Mesodermal cell (in vitro differentiated cells): ENCODE measurements around the gene DNM1.
A peak's percentile ranks its signal among the peaks of the same experiment; 100 is the strongest.

Source experiments
- H3K27ac ChIP-seq: 2 replicates; pipeline ENCODE4 v1.7.0; 2013; ENCODE audit warnings: mild to moderate bottlenecking, low read depth, low read length, moderate library complexity; ENCODE audit not compliant: severe bottlenecking
- H3K36me3 ChIP-seq: 2 replicates; pipeline ENCODE4 v1.7.1; 2013; ENCODE audit warnings: mild to moderate bottlenecking, low read length, moderate library complexity; ENCODE audit not compliant: control insufficient read depth, insufficient read depth
- H3K4me1 ChIP-seq: one replicate; pipeline ENCODE4 v1.7.1; 2013; ENCODE audit warnings: mild to moderate bottlenecking, low read length; ENCODE audit not compliant: insufficient read depth, control insufficient read depth, poor library complexity, severe bottlenecking
- H3K4me3 ChIP-seq: 2 replicates; pipeline ENCODE4 v1.7.0; 2013; ENCODE audit warnings: low read length, control low read depth, mild to moderate bottlenecking; ENCODE audit not compliant: insufficient read depth, poor library complexity, severe bottlenecking; ENCODE audit errors: extremely low read depth
- H3K9me3 ChIP-seq: 2 replicates; pipeline ENCODE4 v1.7.1; 2013; ENCODE audit warnings: mild to moderate bottlenecking, low read length, moderate library complexity; ENCODE audit not compliant: control insufficient read depth
- WGBS, 2 experiments: methylation state at CpG; one replicate each; pipeline ENCODE4 v1.1.5; 2013; ENCODE audit warnings: missing lambda C conversion rate in 2 of 2; ENCODE audit not compliant: insufficient coverage in 2 of 2; 5-methylcytosine and 5-hydroxymethylcytosine counted together

Gene DNM1

GRCh38 chr9:128191406-128192046, 11.7 kb upstream of the DNM1 start, which contains the start of gene CIZ1:
Gene CIZ1, minus strand, starts transcription at chr9:128191572. Its CDS starts 715 bp downstream, at chr9:128190857.
- peaks cover 6% of the 10 kb centered on the region for H3K4me1 ChIP-seq
- peak within 1 kb of the TSS; percentile 92 for H3K4me3 ChIP-seq
- H3K27ac ChIP-seq: peak within 1 kb of the TSS; percentile 45
- no peaks in the 10 kb centered on the region for H3K9me3 ChIP-seq
- 0% methylated on average over 49 to 50 of the region's 71 CpGs for WGBS, 2 experiments
- peaks cover 36% of the 10 kb centered on the region for H3K36me3 ChIP-seq

DNA sequence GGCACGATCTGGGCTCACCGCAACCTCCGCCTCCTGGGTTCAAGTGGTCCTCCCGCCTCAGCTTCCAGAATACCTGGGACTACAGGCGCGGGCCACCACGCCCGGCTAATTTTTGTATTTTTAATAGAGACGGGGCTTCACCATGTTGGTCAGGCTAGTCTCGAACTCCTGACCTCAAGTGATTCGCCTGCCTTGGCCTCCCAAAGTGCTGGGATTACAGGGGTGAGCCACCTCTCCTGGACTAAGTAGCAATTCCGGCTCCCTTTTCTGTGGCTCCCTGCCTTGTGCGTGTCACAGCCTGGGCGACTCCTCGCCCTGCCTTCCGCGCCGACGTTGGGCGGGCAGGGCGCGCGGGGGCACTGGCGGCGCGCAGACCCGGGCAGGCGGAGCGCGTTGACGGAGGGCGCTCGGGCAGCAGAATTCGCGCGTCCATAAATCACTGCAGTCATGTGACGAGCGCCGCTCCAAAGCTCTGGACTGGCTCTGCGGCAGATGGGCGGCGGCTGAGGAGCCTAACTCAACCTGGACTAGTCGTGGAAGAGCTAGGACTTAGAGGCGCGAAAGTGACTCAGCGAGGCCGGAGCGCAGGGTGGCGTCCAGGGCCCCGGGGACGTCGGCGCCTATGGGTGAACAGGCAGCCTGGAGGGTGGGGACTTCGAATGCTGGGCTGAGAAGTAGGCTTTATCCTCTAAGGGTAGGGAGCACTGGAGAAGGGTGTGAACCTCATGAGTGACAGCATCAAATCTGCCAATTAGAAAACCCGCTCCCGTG, 10.4 kb upstream of the DNM1 start:
- Histone ChIP-seq H3K36me3 (peaks cover 28% of the 10 kb centered on the region), H3K9me3 (no peaks in the 10 kb centered on the region), H3K4me1 (peaks cover 6% of the 10 kb centered on the region), H3K27ac (no peak overlapping the region), H3K4me3 (no peak overlapping the region)
- 93 to 97% methylated on average over 44 to 56 of the region's 56 CpGs for WGBS, 2 experiments

GRCh38 chr9:128193469-128194096, 9.6 kb upstream of the DNM1 start:
- peaks cover 20% of the 10 kb centered on the region for H3K36me3 ChIP-seq
- no peaks in the 10 kb centered on the region for H3K9me3 ChIP-seq
- H3K4me3 ChIP-seq: no peak overlapping the region
- no peak overlapping the region for H3K27ac ChIP-seq
- H3K4me1 ChIP-seq: peaks cover 6% of the 10 kb centered on the region
- 93 to 94% methylated on average over 13 to 14 of the region's 14 CpGs for WGBS, 2 experiments

DNA sequence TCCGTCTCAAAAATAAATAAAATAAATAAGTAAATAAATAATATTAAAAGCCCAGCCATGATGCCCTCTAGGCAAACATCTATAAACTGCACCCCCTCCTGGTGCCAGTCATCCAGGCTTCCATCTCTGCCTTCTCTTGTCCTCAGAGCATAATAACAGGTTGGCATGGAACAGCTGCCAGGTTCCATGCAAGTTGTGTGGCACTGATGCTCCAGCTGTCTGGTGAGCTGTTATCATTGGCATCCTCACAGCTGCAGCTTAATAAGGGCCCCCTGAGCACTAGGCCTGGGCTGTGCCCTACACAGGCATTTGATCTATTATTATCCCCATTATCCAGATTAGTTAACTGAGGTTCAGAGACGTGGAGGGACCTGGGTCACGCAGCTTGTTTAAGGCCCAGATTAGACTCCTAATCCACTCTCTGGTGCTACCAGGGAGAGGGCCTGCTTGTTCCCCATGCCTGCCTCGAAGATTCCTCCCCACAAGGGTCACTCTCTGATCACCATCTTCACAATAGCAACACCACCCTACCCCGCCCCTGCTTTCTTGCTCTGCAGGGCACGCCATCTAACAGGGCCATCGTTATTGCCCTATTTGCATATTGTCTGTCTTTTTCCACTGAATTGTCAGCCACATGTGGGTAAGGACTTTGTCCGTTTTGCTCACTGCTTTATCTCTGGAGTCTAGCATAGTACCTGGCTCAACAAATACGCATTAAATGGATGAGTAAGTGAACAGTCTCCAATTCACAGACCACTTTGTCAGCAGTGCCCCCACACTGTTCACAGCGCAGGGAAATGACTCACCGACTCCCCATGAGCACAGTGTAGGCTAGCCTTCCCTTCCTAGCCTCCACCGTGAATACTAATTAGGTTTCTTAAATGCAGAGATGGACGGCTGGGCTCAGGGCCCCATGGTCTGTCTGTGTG, 1.5 kb upstream of the DNM1 start:
- H3K27ac ChIP-seq: peak overlapping the region; percentile 57
- WGBS, 2 experiments: 62 to 73% methylated on average over 9 of the region's 13 CpGs

DNA sequence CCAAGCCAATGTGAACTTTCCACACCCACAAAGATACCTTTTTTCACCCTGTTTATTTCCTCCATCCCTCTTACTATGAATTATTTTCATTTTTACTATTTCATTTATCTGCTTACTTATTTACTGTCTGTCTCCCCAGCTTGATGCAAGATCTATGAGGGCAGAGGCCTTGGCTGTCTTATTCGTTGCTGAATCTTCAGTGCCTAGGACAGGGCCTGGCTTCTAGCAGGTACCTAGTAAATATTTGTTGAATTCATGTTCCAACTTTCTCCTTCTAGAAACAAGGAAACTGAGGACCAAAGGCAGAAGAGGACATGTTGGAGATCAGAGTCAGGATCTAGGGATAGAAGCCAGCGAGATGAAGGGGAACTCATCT, 543 bp upstream of the DNM1 start:
- peaks cover 15% of the 10 kb centered on the region for H3K4me1 ChIP-seq
- 0 to 14% methylated on average over 1 of the region's 2 CpGs for WGBS, 2 experiments
- H3K27ac ChIP-seq: peak overlapping the region; percentile 57
- peak overlapping the region; percentile 77 for H3K4me3 ChIP-seq
- peaks cover 4% of the 10 kb centered on the region for H3K9me3 ChIP-seq
- H3K36me3 ChIP-seq: no peaks in the 10 kb centered on the region

More for the DNA sequence above, 1.5 kb upstream of the DNM1 start:
- peaks cover 15% of the 10 kb centered on the region for H3K4me1 ChIP-seq
- no peaks in the 10 kb centered on the region for H3K36me3 ChIP-seq
- peaks cover 4% of the 10 kb centered on the region for H3K9me3 ChIP-seq
- no peak overlapping the region for H3K4me3 ChIP-seq

GRCh38 chr9:128203707-128204551, 750 bp downstream of the DNM1 start:
- Histone ChIP-seq H3K9me3 (peaks cover 4% of the 10 kb centered on the region), H3K4me3 (peak overlapping the region; percentile 77), H3K27ac (peak overlapping the region; percentile 62), H3K4me1 (peaks cover 15% of the 10 kb centered on the region), H3K36me3 (no peaks in the 10 kb centered on the region)
- WGBS, 2 experiments: 0% methylated on average over 9 to 10 of the region's 67 CpGs

DNA sequence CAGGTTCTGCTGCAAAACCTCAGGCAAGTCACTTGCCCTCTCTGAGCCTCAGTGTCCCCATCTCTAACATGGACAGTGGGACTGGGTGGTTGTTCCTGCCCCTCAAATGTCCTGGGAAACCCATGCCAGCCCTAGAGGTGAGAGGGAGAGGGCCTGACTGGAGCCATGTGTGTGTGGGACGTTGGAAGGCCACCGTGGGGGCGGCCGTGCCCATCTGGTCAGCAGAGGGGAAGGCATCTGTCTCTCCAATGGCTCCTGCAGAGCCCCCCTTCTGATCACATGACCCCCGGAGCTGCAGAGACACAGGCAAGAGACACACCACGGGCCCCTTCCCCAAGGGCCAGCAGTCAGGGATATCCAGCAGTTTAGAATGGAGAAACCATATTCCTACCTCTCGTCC, 1.7 kb downstream of the DNM1 start:
- Histone ChIP-seq H3K9me3 (peaks cover 4% of the 10 kb centered on the region), H3K36me3 (no peaks in the 10 kb centered on the region), H3K4me1 (peaks cover 12% of the 10 kb centered on the region), H3K4me3 (peak overlapping the region; percentile 77), H3K27ac (no peak overlapping the region)
- 83 to 88% methylated on average over 6 to 7 of the region's 7 CpGs for WGBS, 2 experiments

DNA sequence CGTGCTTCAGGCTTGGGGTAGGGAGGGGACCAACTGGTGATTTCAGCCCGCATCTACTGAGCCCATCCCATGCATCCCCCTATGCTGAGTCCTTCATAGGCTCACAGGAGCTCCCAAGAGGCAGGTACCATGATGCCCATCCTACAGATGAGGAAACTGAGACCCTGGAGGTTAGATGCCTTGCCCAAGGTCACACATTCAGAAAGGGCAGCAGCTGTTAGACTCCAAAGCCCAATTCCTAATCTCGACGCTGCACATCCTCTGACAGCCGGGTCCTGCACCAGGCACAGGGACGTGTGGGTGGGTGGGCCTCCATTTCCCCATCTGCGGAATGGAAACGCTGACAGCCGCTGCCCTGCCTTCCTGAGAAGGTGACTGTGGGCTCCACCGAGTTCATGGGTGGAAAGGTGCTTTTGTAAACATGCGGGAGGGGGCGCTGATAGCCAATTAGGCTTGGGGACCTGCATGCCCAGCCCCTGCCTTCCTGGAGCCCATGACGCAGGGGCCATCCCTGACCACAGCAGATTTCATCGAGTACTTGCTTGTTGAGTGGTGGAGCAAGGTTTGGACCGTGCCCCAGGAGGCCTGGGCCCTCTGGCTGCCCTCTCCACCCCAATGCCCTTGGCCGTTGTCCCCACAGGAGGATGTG, 2.2 kb downstream of the DNM1 start:
- WGBS, 2 experiments: 88 to 94% methylated on average over 13 to 15 of the region's 16 CpGs
- H3K9me3 ChIP-seq: peaks cover 4% of the 10 kb centered on the region
- H3K4me1 ChIP-seq: peaks cover 12% of the 10 kb centered on the region
- no peak overlapping the region for H3K4me3 ChIP-seq
- H3K27ac ChIP-seq: no peak overlapping the region
- no peaks in the 10 kb centered on the region for H3K36me3 ChIP-seq

DNA sequence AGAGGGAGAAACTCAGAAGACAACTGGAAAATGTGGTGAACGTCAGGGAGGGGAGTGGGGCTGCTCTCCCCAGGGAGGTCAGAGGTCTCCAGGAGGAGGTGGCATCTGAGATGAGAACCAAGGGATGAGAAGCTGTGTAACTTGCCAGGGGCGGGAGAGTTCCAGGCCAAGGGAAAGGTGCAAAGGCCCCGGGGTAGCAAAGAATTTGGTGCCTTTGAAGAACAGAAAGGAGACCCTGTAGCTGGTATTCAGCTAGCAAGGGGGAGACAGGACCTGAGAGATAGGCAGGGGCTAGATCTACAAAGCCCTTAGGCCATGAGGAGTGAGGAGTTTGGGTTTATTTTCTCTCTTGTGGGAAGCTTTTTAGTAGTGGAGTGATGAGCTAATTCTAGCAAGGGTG, 3.3 kb downstream of the DNM1 start:
- peaks cover 4% of the 10 kb centered on the region for H3K9me3 ChIP-seq
- H3K36me3 ChIP-seq: no peaks in the 10 kb centered on the region
- no peak overlapping the region for H3K27ac ChIP-seq
- H3K4me3 ChIP-seq: no peak overlapping the region
- 91 to 92% methylated on average over 3 of the region's 3 CpGs for WGBS, 2 experiments
- H3K4me1 ChIP-seq: peaks cover 12% of the 10 kb centered on the region
